GM12878 (cell line): Measurements from ENCODE around the gene ACOX1.

Experiments used
- BCLAF1 ChIP-seq: fragments of 450-650 bp; IDR thresholded peaks from 2 replicates; pipeline ENCODE4 v1.6.1; 2017; ENCODE audit warnings: antibody characterized with exemption, mild to moderate bottlenecking, moderate library complexity
- CTCF ChIP-seq, 3 experiments: IDR thresholded peaks in 2 of 3; conservative IDR thresholded peaks in 1 of 3; 2 replicates each; pipeline ENCODE4 v1.5.1; 2011; ENCODE audit warnings: low read depth in 3 of 3, low read length in 3 of 3, mild to moderate bottlenecking in 3 of 3, control low read depth in 2 of 3, moderate library complexity in 2 of 3, inconsistent platforms in 1 of 3, mixed read lengths in 1 of 3; ENCODE audit not compliant: control insufficient read depth in 2 of 3, insufficient read depth in 1 of 3; ENCODE audit errors: extremely low read depth in 1 of 3
- EED ChIP-seq: sonication (generic); IDR thresholded peaks from 2 replicates; pipeline ENCODE4 v1.6.1; 2016; ENCODE audit warnings: antibody characterized with exemption, low read depth
- JUND ChIP-seq: IDR thresholded peaks from 2 replicates; pipeline ENCODE4 v1.6.1; 2012; ENCODE audit warnings: low read depth, mild to moderate bottlenecking, low read length, improper control_type of control experiment, moderate library complexity
- POLR2AphosphoS5 ChIP-seq: IDR thresholded peaks from 2 replicates; pipeline ENCODE4 v1.6.1; 2011; ENCODE audit warnings: mild to moderate bottlenecking, low read length, inconsistent platforms
- TF ChIP-seq, protein P1 (sequence below): fragments of 450-650 bp; formaldehyde crosslinking; IDR thresholded peaks from 2 replicates; pipeline ENCODE4 v1.4.0; 2022; ENCODE audit warnings: mild to moderate bottlenecking, moderate library complexity

DNA sequence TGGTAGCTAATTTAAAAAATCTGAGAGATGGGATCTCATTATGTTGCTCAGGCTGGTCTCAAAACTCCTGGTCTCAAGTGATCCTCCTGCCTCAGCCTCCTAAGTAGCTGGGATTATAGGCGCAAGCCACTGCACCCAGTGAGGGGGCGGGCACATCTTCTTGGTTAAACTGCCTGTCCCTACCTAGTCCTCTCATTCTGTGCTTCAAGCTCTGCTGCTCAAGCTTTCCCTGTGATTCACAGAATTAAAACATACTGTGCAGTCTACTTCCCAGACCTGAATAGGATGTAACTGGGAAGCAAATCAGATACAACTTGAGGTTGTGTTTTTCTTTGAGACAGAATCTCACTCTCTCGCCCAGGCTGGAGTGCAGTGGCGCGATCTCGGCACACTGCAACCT is 76.6 kb downstream of the ACOX1 start:
- no peak for TF ChIP-seq POLR2AphosphoS5
- TF ChIP-seq, protein P1, sequence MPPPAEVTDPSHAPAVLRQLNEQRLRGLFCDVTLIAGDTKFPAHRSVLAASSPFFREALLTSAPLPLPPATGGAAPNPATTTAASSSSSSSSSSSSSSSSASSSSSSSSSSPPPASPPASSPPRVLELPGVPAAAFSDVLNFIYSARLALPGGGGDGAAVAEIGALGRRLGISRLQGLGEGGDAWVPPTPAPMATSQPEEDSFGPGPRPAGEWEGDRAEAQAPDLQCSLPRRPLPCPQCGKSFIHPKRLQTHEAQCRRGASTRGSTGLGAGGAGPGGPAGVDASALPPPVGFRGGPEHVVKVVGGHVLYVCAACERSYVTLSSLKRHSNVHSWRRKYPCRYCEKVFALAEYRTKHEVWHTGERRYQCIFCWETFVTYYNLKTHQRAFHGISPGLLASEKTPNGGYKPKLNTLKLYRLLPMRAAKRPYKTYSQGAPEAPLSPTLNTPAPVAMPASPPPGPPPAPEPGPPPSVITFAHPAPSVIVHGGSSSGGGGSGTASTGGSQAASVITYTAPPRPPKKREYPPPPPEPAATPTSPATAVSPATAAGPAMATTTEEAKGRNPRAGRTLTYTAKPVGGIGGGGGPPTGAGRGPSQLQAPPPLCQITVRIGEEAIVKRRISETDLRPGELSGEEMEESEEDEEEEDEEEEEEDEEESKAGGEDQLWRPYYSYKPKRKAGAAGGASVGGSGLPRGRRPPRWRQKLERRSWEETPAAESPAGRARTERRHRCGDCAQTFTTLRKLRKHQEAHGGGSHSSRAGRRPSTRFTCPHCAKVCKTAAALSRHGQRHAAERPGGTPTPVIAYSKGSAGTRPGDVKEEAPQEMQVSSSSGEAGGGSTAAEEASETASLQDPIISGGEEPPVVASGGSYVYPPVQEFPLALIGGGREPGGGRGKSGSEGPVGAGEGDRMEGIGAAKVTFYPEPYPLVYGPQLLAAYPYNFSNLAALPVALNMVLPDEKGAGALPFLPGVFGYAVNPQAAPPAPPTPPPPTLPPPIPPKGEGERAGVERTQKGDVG (CRISPR knock-in tag) = no peak
- no peak for TF ChIP-seq BCLAF1
- no peak for TF ChIP-seq EED
- TF ChIP-seq CTCF (IDR thresholded peaks at IDR 0.05 in 2 of 3, conservative IDR thresholded peaks at IDR 0.05 in 1 of 3; ENCODE audit: control insufficient read depth in 2 of 3, extremely low read depth in 1 of 3, insufficient read depth in 1 of 3, low read depth in 3 of 3, low read length in 3 of 3) = no peak
- TF ChIP-seq JUND = no peak
